HUES6 (cell line): ENCODE measurements around the gene CSNK2A3.

Experiments used
- H3K27ac ChIP-seq: 2 replicates; pipeline ENCODE4 v1.7.0; 2013; ENCODE audit warnings: low read depth, mild to moderate bottlenecking, low read length, inconsistent platforms
- H3K27me3 ChIP-seq: 2 replicates; pipeline ENCODE4 v1.6.1; 2013; ENCODE audit warnings: low read length; ENCODE audit not compliant: control insufficient read depth, insufficient read depth
- H3K36me3 ChIP-seq: 2 replicates; pipeline ENCODE4 v1.6.1; 2013; ENCODE audit warnings: low read length; ENCODE audit not compliant: control insufficient read depth, insufficient read depth
- H3K4me1 ChIP-seq: 2 replicates; pipeline ENCODE4 v1.6.1; 2013; ENCODE audit warnings: low read length; ENCODE audit not compliant: control insufficient read depth, insufficient read depth
- H3K4me3 ChIP-seq: 2 replicates; pipeline ENCODE4 v1.5.1; 2013; ENCODE audit warnings: low read depth, low read length
- H3K9ac ChIP-seq: one replicate; pipeline ENCODE4 v1.6.1; 2013; ENCODE audit warnings: mild to moderate bottlenecking, low read length
- H3K9me3 ChIP-seq: 2 replicates; pipeline ENCODE4 v1.6.1; 2013; ENCODE audit warnings: low read depth, low read length; ENCODE audit not compliant: control insufficient read depth, insufficient read depth

Gene CSNK2A3

DNA sequence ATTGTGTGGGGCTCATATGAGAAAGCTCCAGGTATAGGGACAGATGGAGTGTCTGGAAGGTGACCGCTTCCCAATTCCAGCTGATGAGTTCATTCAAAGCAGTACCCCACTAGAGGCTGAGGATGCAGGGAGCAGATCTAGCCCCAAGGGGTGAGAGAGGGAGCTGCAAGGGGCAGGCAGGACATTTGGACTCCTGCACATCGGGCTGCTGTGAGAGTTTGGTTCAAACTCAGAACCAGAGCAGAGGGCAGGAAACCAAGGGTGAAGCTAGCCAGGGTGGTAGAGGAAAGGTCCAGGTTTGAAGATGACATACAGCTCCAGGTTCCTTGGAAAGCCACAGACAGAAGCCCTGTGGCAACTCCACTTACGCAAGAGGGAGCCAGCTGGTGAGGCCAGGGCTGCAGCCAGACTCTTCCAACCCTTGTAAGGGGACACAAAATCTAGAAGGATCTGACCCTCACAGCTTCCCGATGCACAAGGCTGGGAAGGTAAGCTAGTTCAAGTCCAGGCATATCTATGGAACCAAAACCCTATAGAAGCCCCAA lies 1.9 kb downstream of the CSNK2A3 start:
- H3K9me3 ChIP-seq = no peaks in the 10 kb centered on the region
- no peaks in the 10 kb centered on the region; the same call in 1 of the 2 replicates for H3K4me1 ChIP-seq
- no peak overlapping the region for H3K27ac ChIP-seq
- H3K4me3 ChIP-seq = no peak overlapping the region
- no peaks in the 10 kb centered on the region for H3K36me3 ChIP-seq
- H3K27me3 ChIP-seq = no peaks in the 10 kb centered on the region
- no peak overlapping the region for H3K9ac ChIP-seq

GRCh38 chr11:11349870-11350337 lies 3.1 kb downstream of the CSNK2A3 start:
- no peaks in the 10 kb centered on the region for H3K9me3 ChIP-seq
- no peaks in the 10 kb centered on the region; the same call in 1 of the 2 replicates for H3K4me1 ChIP-seq
- H3K27me3 ChIP-seq = no peaks in the 10 kb centered on the region
- no peaks in the 10 kb centered on the region for H3K36me3 ChIP-seq
- no peak overlapping the region for H3K9ac ChIP-seq
- H3K4me3 ChIP-seq = no peak overlapping the region
- no peak overlapping the region for H3K27ac ChIP-seq

DNA sequence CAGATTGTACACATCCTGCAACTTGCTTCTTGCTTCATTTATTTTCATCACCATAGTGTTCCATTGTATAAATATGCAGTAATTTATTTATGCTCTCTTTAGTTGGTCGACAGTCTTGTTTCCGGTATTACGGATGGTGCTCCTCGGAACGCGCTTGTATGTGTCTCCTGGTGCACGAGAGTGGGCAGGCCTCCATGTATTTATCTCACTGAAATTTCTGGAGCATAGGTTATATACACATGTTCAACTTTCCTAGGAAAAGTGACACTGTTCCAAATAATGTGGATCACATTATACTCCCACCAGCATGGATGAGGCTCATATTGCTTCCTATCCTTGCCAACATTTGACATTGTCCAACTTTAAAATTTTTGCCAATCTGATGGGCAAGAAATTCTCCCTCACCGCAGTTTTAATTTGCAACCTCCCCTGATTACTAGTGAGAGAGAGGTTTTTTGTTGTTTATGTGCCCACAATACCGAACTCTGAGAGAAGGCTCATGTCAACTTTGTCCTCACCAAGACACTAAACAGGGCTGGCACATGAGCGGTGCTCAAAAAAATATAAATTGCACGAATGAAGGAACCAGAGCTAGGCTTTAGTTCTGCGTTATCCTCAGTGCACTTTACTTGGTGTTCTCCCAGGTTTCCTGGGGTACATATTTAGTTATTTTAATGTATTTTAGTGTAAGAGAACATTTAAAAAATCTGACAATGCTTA lies 3.8 kb downstream of the CSNK2A3 start:
- no peaks in the 10 kb centered on the region for H3K9me3 ChIP-seq
- H3K27ac ChIP-seq = no peak overlapping the region
- H3K4me1 ChIP-seq = no peaks in the 10 kb centered on the region; the same call in 1 of the 2 replicates
- H3K27me3 ChIP-seq = no peaks in the 10 kb centered on the region
- H3K36me3 ChIP-seq = no peaks in the 10 kb centered on the region
- no peak overlapping the region for H3K9ac ChIP-seq
- H3K4me3 ChIP-seq = no peak overlapping the region

DNA sequence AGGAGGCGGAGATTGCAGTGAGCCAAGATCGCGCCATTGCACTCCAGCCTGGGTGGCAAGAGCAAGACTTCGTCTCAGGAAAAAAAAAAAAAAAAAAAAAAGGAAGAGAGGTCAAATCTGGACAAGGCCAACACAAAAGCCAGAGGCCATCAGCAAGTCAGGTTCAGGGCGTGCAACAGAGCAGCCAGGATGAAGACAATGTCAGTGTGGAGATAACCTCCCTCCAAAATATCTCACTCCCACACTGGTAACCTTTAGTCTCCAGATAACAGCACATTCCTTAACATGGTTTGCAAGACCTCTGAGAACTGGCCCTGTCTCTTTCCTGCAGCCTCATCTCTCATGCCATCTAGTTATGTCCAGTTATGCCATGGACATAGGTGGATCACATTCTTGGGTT lies 4.7 kb downstream of the CSNK2A3 start:
- H3K4me1 ChIP-seq = no peaks in the 10 kb centered on the region; the same call in 1 of the 2 replicates
- no peaks in the 10 kb centered on the region for H3K27me3 ChIP-seq
- no peaks in the 10 kb centered on the region for H3K36me3 ChIP-seq
- H3K9ac ChIP-seq = no peak overlapping the region
- no peak overlapping the region for H3K27ac ChIP-seq
- H3K4me3 ChIP-seq = no peak overlapping the region
- no peaks in the 10 kb centered on the region for H3K9me3 ChIP-seq

DNA sequence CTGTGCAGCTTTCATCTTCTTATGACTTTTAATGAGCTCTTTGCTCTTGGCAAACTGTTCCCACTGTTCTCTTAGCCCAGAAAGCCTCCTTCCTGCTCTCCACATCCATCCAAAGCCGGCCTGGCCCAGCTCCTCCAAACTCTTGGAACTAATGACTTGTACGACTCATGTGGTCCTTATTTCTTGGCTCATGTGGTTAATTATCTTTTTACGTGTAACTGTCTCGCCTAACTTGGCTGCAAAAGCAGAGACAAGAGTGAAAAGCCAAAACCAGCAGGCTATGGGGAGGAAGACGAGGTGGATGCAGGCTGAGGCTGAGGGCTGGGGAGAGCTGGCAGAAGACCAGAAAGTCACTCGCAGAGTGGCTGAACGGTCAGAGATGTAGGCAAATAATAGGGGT lies 5.5 kb downstream of the CSNK2A3 start:
- Histone ChIP-seq H3K27me3 (no peaks in the 10 kb centered on the region), H3K27ac (no peak overlapping the region)

GRCh38 chr11:11346303-11346702 lies 6.7 kb downstream of the CSNK2A3 start:
- H3K9ac ChIP-seq = no peak overlapping the region
- H3K9me3 ChIP-seq = no peaks in the 10 kb centered on the region
- no peak overlapping the region for H3K4me3 ChIP-seq
- H3K27me3 ChIP-seq = no peaks in the 10 kb centered on the region
- no peaks in the 10 kb centered on the region for H3K4me1 ChIP-seq
- no peak overlapping the region for H3K27ac ChIP-seq
- H3K36me3 ChIP-seq = no peaks in the 10 kb centered on the region

More for the DNA sequence above, 5.5 kb downstream of the CSNK2A3 start:
- Histone ChIP-seq H3K9me3 (no peaks in the 10 kb centered on the region), H3K4me3 (no peak overlapping the region), H3K4me1 (no peaks in the 10 kb centered on the region), H3K9ac (no peak overlapping the region), H3K36me3 (no peaks in the 10 kb centered on the region)

- Histone ChIP-seq H3K27ac (no peak overlapping the region), H3K4me3 (no peak overlapping the region), H3K36me3 (no peaks in the 10 kb centered on the region), H3K27me3 (no peaks in the 10 kb centered on the region), H3K9me3 (no peaks in the 10 kb centered on the region), H3K9ac (no peak overlapping the region), H3K4me1 (no peaks in the 10 kb centered on the region)
Measured at GRCh38 chr11:11345099-11345498, 8.0 kb downstream of the CSNK2A3 start.

DNA sequence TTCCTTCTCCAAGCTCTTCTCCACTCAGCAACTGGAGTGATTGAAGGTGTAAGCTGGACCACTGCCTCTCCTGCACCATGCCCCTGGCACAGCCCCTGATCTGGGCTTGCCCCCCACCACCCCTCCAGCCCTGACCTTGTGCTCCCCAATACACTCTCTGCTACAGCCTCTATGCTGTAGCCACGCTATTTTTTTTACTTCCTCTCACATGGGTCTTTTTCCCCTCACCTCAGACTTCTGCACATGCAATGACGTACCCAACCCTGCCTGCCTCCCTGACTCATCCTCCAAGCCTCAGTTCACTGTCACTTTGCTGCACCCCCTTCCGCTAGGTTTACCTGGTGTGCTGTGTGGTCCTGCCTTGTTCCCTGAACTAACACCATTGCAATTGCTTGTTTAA lies 9.0 kb downstream of the CSNK2A3 start:
- H3K4me3 ChIP-seq = no peak overlapping the region
- H3K27me3 ChIP-seq = no peaks in the 10 kb centered on the region
- H3K9me3 ChIP-seq = no peaks in the 10 kb centered on the region
- no peak overlapping the region for H3K9ac ChIP-seq
- no peak overlapping the region for H3K27ac ChIP-seq
- H3K36me3 ChIP-seq = no peaks in the 10 kb centered on the region
- H3K4me1 ChIP-seq = no peaks in the 10 kb centered on the region

DNA sequence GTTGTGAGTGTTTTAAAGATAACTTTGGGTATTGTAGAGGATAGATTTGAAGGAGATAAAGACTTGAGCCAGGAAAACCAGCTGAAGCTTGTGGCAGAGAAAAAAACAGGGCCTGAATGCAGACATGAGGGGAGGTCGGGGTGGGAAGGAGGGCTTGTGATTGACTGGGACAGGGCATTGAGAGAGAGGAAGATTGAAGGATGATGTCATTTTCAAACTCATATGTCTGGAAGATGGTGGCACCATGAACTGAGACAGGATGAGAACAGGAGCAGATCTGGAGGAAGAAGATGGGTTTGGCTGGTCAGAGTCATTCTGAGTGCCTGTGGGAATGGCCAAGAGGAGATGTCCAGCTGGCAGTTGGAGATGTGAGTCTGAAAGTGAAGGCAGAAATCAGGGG lies 14.7 kb downstream of the CSNK2A3 start:
- H3K4me3 ChIP-seq = no peak overlapping the region
- H3K9me3 ChIP-seq = no peaks in the 10 kb centered on the region
- no peak overlapping the region for H3K27ac ChIP-seq
- H3K36me3 ChIP-seq = no peaks in the 10 kb centered on the region
- peaks cover 4% of the 10 kb centered on the region; the same call in 1 of the 2 replicates for H3K4me1 ChIP-seq
- H3K9ac ChIP-seq = no peak overlapping the region
- H3K27me3 ChIP-seq = no peaks in the 10 kb centered on the region

DNA sequence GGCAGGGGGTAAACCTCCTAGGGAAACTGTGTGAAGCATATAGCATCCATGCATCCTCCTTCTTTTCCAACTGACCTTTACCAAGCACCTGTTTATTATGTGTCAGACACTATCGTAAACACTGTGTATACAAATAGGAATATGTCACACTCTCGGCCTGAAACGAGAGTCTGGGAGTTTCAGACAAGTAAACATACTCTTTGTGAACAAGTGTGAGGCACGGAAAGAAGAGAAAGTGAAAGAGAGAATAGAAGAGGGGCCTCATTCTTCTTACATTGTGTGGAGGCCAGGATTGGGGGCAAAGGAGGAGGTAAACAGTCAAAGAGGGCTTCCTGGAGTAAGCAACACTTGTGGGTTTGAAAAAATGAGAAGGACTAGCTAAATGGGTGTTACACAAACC lies 16.4 kb downstream of the CSNK2A3 start:
- Histone ChIP-seq H3K4me1 (peaks cover 9% of the 10 kb centered on the region; the same call in 1 of the 2 replicates), H3K36me3 (no peaks in the 10 kb centered on the region), H3K9me3 (no peaks in the 10 kb centered on the region), H3K27me3 (no peaks in the 10 kb centered on the region), H3K9ac (no peak overlapping the region), H3K27ac (no peak overlapping the region), H3K4me3 (no peak overlapping the region)

- H3K36me3 ChIP-seq = no peaks in the 10 kb centered on the region
- H3K9ac ChIP-seq = no peak overlapping the region
- no peaks in the 10 kb centered on the region for H3K9me3 ChIP-seq
- peaks cover 9% of the 10 kb centered on the region; the same call in 1 of the 2 replicates for H3K4me1 ChIP-seq
- no peak overlapping the region for H3K27ac ChIP-seq
- no peak overlapping the region for H3K4me3 ChIP-seq
- no peaks in the 10 kb centered on the region for H3K27me3 ChIP-seq
Measured at GRCh38 chr11:11335043-11335442, 18.0 kb downstream of the CSNK2A3 start.
